ENCODE data around the gene ARPC2. TPM values are rescaled to one million over a fixed set of nuclear protein-coding genes. Genes with fewer than 3 reads are reported as not detected.

ARPC2 gene
- total and polyA plus RNA-seq, 4 donors: 58.1 to 83.6 (median 73.7) TPM

GRCh38 chr2:218282173-218282991 is 65.4 kb downstream of the ARPC2 start:
- Histone ChIP-seq H3K4me3 (ENCODE audit: low read depth in 1 of 3, low read length in 3 of 3) (no peak overlapping the region), H3K27me3 (ENCODE audit: control insufficient read depth in 4 of 4, insufficient read depth in 4 of 4, low read length in 3 of 4) (no peaks in the 10 kb centered on the region), H3K9ac (ENCODE audit: low read depth in 1 of 2, low read length in 2 of 2) (no peak overlapping the region), H3K36me3 (ENCODE audit: control insufficient read depth in 4 of 4, insufficient read depth in 3 of 4, low read depth in 1 of 4, low read length in 3 of 4) (peaks cover 20 to 29% (median 26%) of the 10 kb centered on the region in 4 donors), H3K27ac (ENCODE audit: low read depth in 1 of 2, low read length in 2 of 2) (peak overlapping the region; percentile 39 to 41), H3K4me1 (ENCODE audit: control insufficient read depth in 4 of 4, insufficient read depth in 4 of 4, low read length in 3 of 4) (peaks cover 22 to 62% (median 53%) of the 10 kb centered on the region in 4 donors), H3K9me3 (ENCODE audit: control insufficient read depth in 4 of 4, low read length in 3 of 4) (no peaks in the 10 kb centered on the region)
- 60% methylated on average over 17 of the region's 17 CpGs for WGBS
- no peak for DNase-seq (ENCODE audit: low spot score)
- TF ChIP-seq TAF1 (conservative IDR thresholded peaks at IDR 0.05) (no peak), RAD21 (IDR thresholded peaks at IDR 0.05) (no peak), REST (IDR thresholded peaks at IDR 0.05) (no peak), GABPA (IDR thresholded peaks at IDR 0.05 in 1 of 2, conservative IDR thresholded peaks at IDR 0.05 in 1 of 2) (no peak), FOXA1 (IDR thresholded peaks at IDR 0.05) (no peak), ATF3 (IDR thresholded peaks at IDR 0.05) (no peak), SP1 (IDR thresholded peaks at IDR 0.05) (no peak), JUND (IDR thresholded peaks at IDR 0.05) (no peak), CTCF (IDR thresholded peaks at IDR 0.05; ENCODE audit: low read depth, low read length, missing input control) (no peak), FOXA2 (IDR thresholded peaks at IDR 0.05) (no peak), EGR1 (IDR thresholded peaks at IDR 0.05; ENCODE audit: low read depth in 2 of 2) (no peak), YY1 (IDR thresholded peaks at IDR 0.05) (no peak), MAX (IDR thresholded peaks at IDR 0.05) (no peak), ZBTB33 (IDR thresholded peaks at IDR 0.05) (no peak), RXRA (IDR thresholded peaks at IDR 0.05) (no peak)
